ENCODE results near the gene SORCS1.

SORCS1 gene

GRCh38 chr10:106713846-106714245 is 450.7 kb downstream of the SORCS1 start:
- ChIA-PET CTCF (interaction anchor here (11.8 kb wide), 1 partner anchor 11 kb away, joined by 127 read pairs; no protein-coding TSS in a partner anchor), POLR2A (no interaction called here)
- TF ChIP-seq, protein P1, sequence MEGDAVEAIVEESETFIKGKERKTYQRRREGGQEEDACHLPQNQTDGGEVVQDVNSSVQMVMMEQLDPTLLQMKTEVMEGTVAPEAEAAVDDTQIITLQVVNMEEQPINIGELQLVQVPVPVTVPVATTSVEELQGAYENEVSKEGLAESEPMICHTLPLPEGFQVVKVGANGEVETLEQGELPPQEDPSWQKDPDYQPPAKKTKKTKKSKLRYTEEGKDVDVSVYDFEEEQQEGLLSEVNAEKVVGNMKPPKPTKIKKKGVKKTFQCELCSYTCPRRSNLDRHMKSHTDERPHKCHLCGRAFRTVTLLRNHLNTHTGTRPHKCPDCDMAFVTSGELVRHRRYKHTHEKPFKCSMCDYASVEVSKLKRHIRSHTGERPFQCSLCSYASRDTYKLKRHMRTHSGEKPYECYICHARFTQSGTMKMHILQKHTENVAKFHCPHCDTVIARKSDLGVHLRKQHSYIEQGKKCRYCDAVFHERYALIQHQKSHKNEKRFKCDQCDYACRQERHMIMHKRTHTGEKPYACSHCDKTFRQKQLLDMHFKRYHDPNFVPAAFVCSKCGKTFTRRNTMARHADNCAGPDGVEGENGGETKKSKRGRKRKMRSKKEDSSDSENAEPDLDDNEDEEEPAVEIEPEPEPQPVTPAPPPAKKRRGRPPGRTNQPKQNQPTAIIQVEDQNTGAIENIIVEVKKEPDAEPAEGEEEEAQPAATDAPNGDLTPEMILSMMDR (IDR thresholded peaks at IDR 0.05; ENCODE audit: control extremely low read depth, extremely low read depth, low read depth, missing control alignments): no peak
- no peak for DNase-seq (ENCODE audit: extremely low spot score)

- TF ChIP-seq, protein P1 (IDR thresholded peaks at IDR 0.05; ENCODE audit: control extremely low read depth, extremely low read depth, low read depth, missing control alignments): no peak
- no peak for DNase-seq (ENCODE audit: extremely low spot score)
- POLR2A ChIA-PET: no interaction called here
- CTCF ChIA-PET: interaction anchor here (0.8 to 11.8 kb wide), 5 partner anchors 10 to 1831 kb away, joined by 3 to 127 read pairs (median 3); no protein-coding TSS in a partner anchor
Measured at GRCh38 chr10:106712988-106713387, 451.5 kb downstream of the SORCS1 start.

- ChIA-PET POLR2A (no interaction called here), CTCF (interaction anchor here (0.8 to 11.8 kb wide), 20 partner anchors 9 to 1833 kb away, joined by 3 to 127 read pairs (median 4); no protein-coding TSS in a partner anchor)
- TF ChIP-seq, protein P1 (IDR thresholded peaks at IDR 0.05; ENCODE audit: control extremely low read depth, extremely low read depth, low read depth, missing control alignments): peak; percentile 67
- peak; percentile 67 for DNase-seq (ENCODE audit: extremely low spot score)
Measured at GRCh38 chr10:106711313-106711906, 453.1 kb downstream of the SORCS1 start.

GRCh38 chr10:106708506-106708905 is 456.0 kb downstream of the SORCS1 start:
- TF ChIP-seq, protein P1 (IDR thresholded peaks at IDR 0.05; ENCODE audit: control extremely low read depth, extremely low read depth, low read depth, missing control alignments): no peak
- no peak for DNase-seq (ENCODE audit: extremely low spot score)
- CTCF ChIA-PET: interaction anchor here (0.8 to 1.1 kb wide), 2 partner anchors 9 kb away, joined by 3 to 4 read pairs; no protein-coding TSS in a partner anchor
- POLR2A ChIA-PET: no interaction called here

- TF ChIP-seq, protein P1 (IDR thresholded peaks at IDR 0.05; ENCODE audit: control extremely low read depth, extremely low read depth, low read depth, missing control alignments): no peak
- no peak for DNase-seq (ENCODE audit: extremely low spot score)
- ChIA-PET CTCF (interaction anchor here (1.0 to 9.9 kb wide), 2 partner anchors 8 to 25 kb away, joined by 3 to 127 read pairs; no protein-coding TSS in a partner anchor), POLR2A (no interaction called here)
Measured at GRCh38 chr10:106707657-106708056, 456.8 kb downstream of the SORCS1 start.

- no peak for DNase-seq (ENCODE audit: extremely low spot score)
- TF ChIP-seq, protein P1 (IDR thresholded peaks at IDR 0.05; ENCODE audit: control extremely low read depth, extremely low read depth, low read depth, missing control alignments): no peak
- POLR2A ChIA-PET: no interaction called here
- CTCF ChIA-PET: interaction anchor here (0.8 to 9.9 kb wide), 30 partner anchors 9 to 1842 kb away, joined by 3 to 127 read pairs (median 4); no protein-coding TSS in a partner anchor
Measured at GRCh38 chr10:106706127-106706526, 458.4 kb downstream of the SORCS1 start.
